Panc1 (cell line): Measurements from ENCODE around the gene GNG14. TPM values are rescaled to one million over a fixed set of nuclear protein-coding genes. Genes with fewer than 3 reads are reported as not detected.

Experiments used
- ATAC-seq: fragments of 200-7000 bp; cut with Tn5 transposase; 2 replicates; pipeline ENCODE4 v1.9.1; 2020; ENCODE audit warnings: mild to moderate bottlenecking, moderate library complexity
- BruUV-seq: library from RNA; stranded (reverse); fragments of 400-500 nt; replicated peaks from 2 replicates; lab custom pipeline; 2021; lab: Mats Ljungman, UMichigan
- CTCF ChIA-PET: fragments of 300-600 bp; sonication (Branson Sonifier 250); formaldehyde crosslinking; loops from one replicate; lab custom pipeline; 2022; ENCODE audit warnings: antibody characterized with exemption; lab: Charles Lee
- POLR2A ChIA-PET: fragments of 300-600 bp; sonication (Branson Sonifier 250); formaldehyde crosslinking; loops from one replicate; lab custom pipeline; 2022; ENCODE audit warnings: antibody characterized with exemption; lab: Charles Lee
- DNase-seq: peaks from one replicate; pipeline ENCODE4 v3.0.0-alpha.2; 2010; ENCODE audit warnings: low read depth, low spot score
- H3K27ac ChIP-seq: 2 replicates; pipeline ENCODE4 v1.5.1; 2011; ENCODE audit warnings: mild to moderate bottlenecking, low read length, inconsistent platforms
- H3K27me3 ChIP-seq: fragments of 200-500 bp; sonication (Bioruptor generic); 2 replicates; pipeline ENCODE4 v1.6.0; 2014; ENCODE audit warnings: low read length, inconsistent platforms; ENCODE audit not compliant: control insufficient read depth, insufficient read depth
- H3K36me3 ChIP-seq: fragments of 200-500 bp; sonication (Bioruptor generic); 2 replicates; pipeline ENCODE4 v1.5.1; 2014; ENCODE audit warnings: inconsistent platforms, mild to moderate bottlenecking, low read length, moderate library complexity; ENCODE audit not compliant: control insufficient read depth, insufficient read depth
- H3K4me1 ChIP-seq: 2 replicates; pipeline ENCODE4 v1.5.1; 2011; ENCODE audit warnings: inconsistent platforms, mild to moderate bottlenecking, low read length, moderate library complexity; ENCODE audit not compliant: control insufficient read depth, insufficient read depth
- H3K4me3 ChIP-seq, 2 experiments: 2 replicates each; pipeline ENCODE4 v1.5.1; 2011 to 2012; ENCODE audit warnings: low read depth in 2 of 2, low read length in 2 of 2, mild to moderate bottlenecking in 2 of 2, inconsistent platforms in 1 of 2, moderate library complexity in 1 of 2
- H3K9me3 ChIP-seq: fragments of 200-500 bp; sonication (Bioruptor generic); 2 replicates; pipeline ENCODE4 v1.5.1; 2014; ENCODE audit warnings: low read depth, mild to moderate bottlenecking, inconsistent platforms, low read length, moderate library complexity; ENCODE audit not compliant: control insufficient read depth, insufficient read depth
- POLR2AphosphoS5 ChIP-seq: IDR thresholded peaks from 2 replicates; pipeline ENCODE4 v1.6.1; 2012; ENCODE audit warnings: mild to moderate bottlenecking, low read depth, low read length, moderate library complexity
- SIN3A ChIP-seq: IDR thresholded peaks from 2 replicates; pipeline ENCODE4 v1.6.1; 2012; ENCODE audit warnings: low read depth, mild to moderate bottlenecking, low read length, moderate library complexity, borderline replicate concordance; ENCODE audit not compliant: insufficient read depth
- TCF7L2 ChIP-seq: IDR thresholded peaks from 2 replicates; pipeline ENCODE4 v1.6.1; 2011; ENCODE audit warnings: mild to moderate bottlenecking, low read depth, low read length, inconsistent platforms
- in situ Hi-C: cut with HindIII; loops from 2 replicates; pipeline ENCODE4 v1.10.0; 2016; ENCODE audit warnings: low sequenced_read_pairs, low pct_unique_long_range_greater_than_20kb
- intact Hi-C: fragments of 100-400 bp; cut with micrococcal nuclease; formaldehyde crosslinking; loops from one replicate; pipeline ENCODE4 v1.10.0; 2022; ENCODE audit not compliant: unreplicated experiment
- total RNA-seq: library from RNA; stranded (reverse); gene quantifications from one replicate; pipeline ENCODE4 v1.2.1, GENCODE V29; 2021; ENCODE audit not compliant: unreplicated experiment
- TF ChIP-seq, protein P1 (sequence below): fragments of 450-650 bp; IDR thresholded peaks from 2 replicates; pipeline ENCODE4 v1.5.1; 2017; ENCODE audit warnings: mild to moderate bottlenecking
- TF ChIP-seq, protein P2 (sequence below), 2 experiments: IDR thresholded peaks; 2 replicates each; pipeline ENCODE4 v1.6.1; 2011 to 2012; ENCODE audit warnings: low read depth in 2 of 2, control low read depth in 1 of 2, low read length in 1 of 2, mild to moderate bottlenecking in 1 of 2, moderate library complexity in 1 of 2; ENCODE audit not compliant: insufficient read depth in 1 of 2

Gene GNG14
- total RNA-seq, 1 experiment from 2014 or later: not detected

DNA sequence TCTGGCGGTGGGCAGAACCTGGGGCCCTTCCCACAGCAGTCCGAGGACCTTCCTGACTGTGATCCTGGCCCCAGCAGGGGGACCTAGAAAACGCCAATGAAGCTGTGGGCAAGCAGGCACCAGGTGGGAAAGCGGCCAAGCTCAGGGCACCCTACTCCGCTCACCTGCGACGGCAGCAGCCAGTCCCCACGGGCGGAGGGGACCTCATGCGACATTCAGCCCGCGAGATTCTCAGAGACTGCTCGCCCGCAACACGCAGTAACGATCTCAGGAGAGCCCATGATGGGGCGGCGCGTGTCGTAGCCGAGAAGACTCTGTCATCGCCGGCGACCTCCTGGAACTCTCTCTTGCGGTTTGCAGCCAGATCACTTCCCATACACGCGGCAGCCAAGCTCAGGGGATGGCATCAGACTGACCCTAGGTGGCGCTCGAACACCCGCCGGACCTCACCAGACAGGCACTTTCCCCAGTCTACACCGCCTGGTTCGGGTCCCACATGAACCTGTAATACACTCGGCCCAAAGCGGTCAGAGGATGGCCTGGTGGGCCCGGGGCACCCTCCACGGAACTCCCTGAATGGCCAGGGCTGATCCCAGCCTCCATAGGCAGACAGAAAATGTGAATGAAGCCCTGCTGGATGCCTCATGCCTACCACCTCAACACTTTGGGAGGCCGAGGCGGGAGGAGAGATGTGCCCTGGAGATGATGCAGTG, 47.7 kb upstream of the GNG14 start:
- ChIA-PET CTCF (interaction anchor here (0.5 kb wide), 1 partner anchor 32 kb away, joined by 3 read pairs; no protein-coding TSS in a partner anchor), POLR2A (no interaction called here)
- peak overlapping the region in 1 of 2 experiments; percentile 19; a peak in 2 of 4 replicates for H3K4me3 ChIP-seq
- peak; percentile 97 for ATAC-seq
- BruUV-seq: no TSS peak
- in situ Hi-C loops (no loop called here), intact Hi-C loops (no loop called here)
- DNase-seq: peak; percentile 30
- TF ChIP-seq, protein P1, sequence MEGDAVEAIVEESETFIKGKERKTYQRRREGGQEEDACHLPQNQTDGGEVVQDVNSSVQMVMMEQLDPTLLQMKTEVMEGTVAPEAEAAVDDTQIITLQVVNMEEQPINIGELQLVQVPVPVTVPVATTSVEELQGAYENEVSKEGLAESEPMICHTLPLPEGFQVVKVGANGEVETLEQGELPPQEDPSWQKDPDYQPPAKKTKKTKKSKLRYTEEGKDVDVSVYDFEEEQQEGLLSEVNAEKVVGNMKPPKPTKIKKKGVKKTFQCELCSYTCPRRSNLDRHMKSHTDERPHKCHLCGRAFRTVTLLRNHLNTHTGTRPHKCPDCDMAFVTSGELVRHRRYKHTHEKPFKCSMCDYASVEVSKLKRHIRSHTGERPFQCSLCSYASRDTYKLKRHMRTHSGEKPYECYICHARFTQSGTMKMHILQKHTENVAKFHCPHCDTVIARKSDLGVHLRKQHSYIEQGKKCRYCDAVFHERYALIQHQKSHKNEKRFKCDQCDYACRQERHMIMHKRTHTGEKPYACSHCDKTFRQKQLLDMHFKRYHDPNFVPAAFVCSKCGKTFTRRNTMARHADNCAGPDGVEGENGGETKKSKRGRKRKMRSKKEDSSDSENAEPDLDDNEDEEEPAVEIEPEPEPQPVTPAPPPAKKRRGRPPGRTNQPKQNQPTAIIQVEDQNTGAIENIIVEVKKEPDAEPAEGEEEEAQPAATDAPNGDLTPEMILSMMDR: peak; percentile 88
- TF ChIP-seq SIN3A: no peak
- no peak overlapping the region for H3K27ac ChIP-seq
- no peaks in the 10 kb centered on the region for H3K27me3 ChIP-seq
- no peaks in the 10 kb centered on the region for H3K9me3 ChIP-seq
- 0 out of 2 replicates have a peak, but pooled peaks cover 3% of the 10 kb centered on the region for H3K4me1 ChIP-seq
- H3K36me3 ChIP-seq: no peaks in the 10 kb centered on the region

DNA sequence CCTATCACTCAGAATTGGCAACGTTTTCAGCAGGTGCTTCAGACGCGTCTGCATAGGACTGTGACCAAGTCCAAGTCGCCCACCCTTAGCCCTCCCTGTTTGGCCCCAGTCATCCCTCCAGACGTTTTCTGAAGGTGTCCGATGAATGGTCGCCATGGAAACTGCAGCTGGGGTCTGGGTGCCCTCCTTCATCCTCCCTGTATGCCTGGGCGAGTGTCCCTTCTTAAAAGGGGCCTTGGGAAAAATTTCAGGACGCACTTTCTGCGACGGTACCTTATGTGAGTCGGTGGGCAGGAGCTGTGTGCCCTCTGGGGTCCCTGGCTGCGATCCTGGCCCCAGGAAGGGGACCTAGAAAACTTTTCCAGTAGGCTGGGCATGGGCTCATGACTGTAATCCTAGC, 46.3 kb upstream of the GNG14 start:
- DNase-seq: no peak
- no TSS peak for BruUV-seq
- CTCF ChIA-PET: no interaction called here
- Histone ChIP-seq H3K36me3 (no peaks in the 10 kb centered on the region), H3K4me3 (no peak overlapping the region), H3K9me3 (no peaks in the 10 kb centered on the region), H3K27me3 (no peaks in the 10 kb centered on the region), H3K27ac (no peak overlapping the region), H3K4me1 (0 out of 2 replicates have a peak, but pooled peaks cover 3% of the 10 kb centered on the region)
- intact Hi-C loops: no loop called here
- TF ChIP-seq SIN3A (no peak), TCF7L2 (no peak), POLR2AphosphoS5 (no peak)
- TF ChIP-seq, protein P1: no peak
- TF ChIP-seq, protein P2, sequence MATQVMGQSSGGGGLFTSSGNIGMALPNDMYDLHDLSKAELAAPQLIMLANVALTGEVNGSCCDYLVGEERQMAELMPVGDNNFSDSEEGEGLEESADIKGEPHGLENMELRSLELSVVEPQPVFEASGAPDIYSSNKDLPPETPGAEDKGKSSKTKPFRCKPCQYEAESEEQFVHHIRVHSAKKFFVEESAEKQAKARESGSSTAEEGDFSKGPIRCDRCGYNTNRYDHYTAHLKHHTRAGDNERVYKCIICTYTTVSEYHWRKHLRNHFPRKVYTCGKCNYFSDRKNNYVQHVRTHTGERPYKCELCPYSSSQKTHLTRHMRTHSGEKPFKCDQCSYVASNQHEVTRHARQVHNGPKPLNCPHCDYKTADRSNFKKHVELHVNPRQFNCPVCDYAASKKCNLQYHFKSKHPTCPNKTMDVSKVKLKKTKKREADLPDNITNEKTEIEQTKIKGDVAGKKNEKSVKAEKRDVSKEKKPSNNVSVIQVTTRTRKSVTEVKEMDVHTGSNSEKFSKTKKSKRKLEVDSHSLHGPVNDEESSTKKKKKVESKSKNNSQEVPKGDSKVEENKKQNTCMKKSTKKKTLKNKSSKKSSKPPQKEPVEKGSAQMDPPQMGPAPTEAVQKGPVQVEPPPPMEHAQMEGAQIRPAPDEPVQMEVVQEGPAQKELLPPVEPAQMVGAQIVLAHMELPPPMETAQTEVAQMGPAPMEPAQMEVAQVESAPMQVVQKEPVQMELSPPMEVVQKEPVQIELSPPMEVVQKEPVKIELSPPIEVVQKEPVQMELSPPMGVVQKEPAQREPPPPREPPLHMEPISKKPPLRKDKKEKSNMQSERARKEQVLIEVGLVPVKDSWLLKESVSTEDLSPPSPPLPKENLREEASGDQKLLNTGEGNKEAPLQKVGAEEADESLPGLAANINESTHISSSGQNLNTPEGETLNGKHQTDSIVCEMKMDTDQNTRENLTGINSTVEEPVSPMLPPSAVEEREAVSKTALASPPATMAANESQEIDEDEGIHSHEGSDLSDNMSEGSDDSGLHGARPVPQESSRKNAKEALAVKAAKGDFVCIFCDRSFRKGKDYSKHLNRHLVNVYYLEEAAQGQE (IDR thresholded peaks at IDR 0.05; ENCODE audit: insufficient read depth in 1 of 2, low read depth in 2 of 2, low read length in 1 of 2): no peak
- POLR2A ChIA-PET: no interaction called here
- ATAC-seq: no peak
- in situ Hi-C loops: no loop called here
